Measurements from ENCODE around the gene CHMP5. TPM values are rescaled to one million over a fixed set of nuclear protein-coding genes. Genes with fewer than 3 reads are reported as not detected.

Gene CHMP5
- total RNA-seq: 77.8 TPM
- long read RNA-seq, transcript CHMP5-201 (8 exons, 1,477 nt): major isoform, 140 of 150 reads
- long read RNA-seq, partial matches to known transcripts: 5 of 150 reads
- long read RNA-seq, other reads (novel, unspliced or antisense): 5 of 150 reads

DNA sequence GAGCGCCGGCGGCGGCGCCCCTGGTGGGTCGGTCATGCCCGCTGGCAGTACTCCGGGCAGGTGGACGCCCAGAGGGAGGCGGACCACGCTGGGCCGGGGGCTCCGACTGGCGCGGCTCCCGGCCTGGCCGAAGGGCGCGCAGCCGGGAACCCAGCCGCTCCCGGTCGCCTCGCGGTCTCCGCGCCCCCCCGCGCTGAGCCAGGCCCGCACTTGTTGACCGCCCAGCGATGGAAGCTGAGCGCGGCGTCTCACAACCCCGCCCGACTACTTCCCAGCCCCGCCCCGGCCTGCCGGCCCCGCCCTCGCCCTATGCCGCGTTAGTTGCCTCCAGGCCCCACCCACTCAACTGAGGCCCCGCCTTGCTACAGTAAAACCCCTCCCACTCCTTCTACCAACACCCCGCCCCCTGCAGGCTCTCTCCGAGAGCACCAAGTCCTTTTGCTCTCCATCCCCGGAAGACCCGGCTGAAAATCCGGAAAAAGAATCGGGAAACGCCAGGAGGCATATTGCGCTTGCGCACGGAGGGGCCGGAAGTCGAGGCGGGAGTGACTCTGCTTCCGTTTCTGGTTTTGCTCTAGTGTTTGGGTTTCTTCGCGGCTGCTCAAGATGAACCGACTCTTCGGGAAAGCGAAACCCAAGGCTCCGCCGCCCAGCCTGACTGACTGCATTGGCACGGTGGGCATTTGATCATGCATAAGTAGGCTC lies at the start of gene CHMP5, which contains the start of gene BAG1:
Gene CHMP5, plus strand, starts transcription at position 577 of the 705 bp plus-strand sequence. Its CDS starts 30 bp downstream, at position 607.
Gene BAG1, minus strand, starts transcription at position 236 of the 705 bp plus-strand sequence.
- peaks cover 21% of the 10 kb centered on the region for H3K4me1 ChIP-seq
- H3K27me3 ChIP-seq: no peaks in the 10 kb centered on the region
- peaks cover 60% of the 10 kb centered on the region for H3K36me3 ChIP-seq
- intact Hi-C loops (cut with DNase I): no loop called here
- H3K9me3 ChIP-seq: no peaks in the 10 kb centered on the region
- peak; percentile 99 for ATAC-seq
- peak within 1 kb of the TSS; percentile 90 for H3K27ac ChIP-seq
- TF ChIP-seq, protein P1, sequence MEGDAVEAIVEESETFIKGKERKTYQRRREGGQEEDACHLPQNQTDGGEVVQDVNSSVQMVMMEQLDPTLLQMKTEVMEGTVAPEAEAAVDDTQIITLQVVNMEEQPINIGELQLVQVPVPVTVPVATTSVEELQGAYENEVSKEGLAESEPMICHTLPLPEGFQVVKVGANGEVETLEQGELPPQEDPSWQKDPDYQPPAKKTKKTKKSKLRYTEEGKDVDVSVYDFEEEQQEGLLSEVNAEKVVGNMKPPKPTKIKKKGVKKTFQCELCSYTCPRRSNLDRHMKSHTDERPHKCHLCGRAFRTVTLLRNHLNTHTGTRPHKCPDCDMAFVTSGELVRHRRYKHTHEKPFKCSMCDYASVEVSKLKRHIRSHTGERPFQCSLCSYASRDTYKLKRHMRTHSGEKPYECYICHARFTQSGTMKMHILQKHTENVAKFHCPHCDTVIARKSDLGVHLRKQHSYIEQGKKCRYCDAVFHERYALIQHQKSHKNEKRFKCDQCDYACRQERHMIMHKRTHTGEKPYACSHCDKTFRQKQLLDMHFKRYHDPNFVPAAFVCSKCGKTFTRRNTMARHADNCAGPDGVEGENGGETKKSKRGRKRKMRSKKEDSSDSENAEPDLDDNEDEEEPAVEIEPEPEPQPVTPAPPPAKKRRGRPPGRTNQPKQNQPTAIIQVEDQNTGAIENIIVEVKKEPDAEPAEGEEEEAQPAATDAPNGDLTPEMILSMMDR (IDR thresholded peaks at IDR 0.05): peak; percentile 10
- DNase-seq: peak; percentile 100
- H3K4me3 ChIP-seq: peak within 1 kb of the TSS; percentile 85

DNA sequence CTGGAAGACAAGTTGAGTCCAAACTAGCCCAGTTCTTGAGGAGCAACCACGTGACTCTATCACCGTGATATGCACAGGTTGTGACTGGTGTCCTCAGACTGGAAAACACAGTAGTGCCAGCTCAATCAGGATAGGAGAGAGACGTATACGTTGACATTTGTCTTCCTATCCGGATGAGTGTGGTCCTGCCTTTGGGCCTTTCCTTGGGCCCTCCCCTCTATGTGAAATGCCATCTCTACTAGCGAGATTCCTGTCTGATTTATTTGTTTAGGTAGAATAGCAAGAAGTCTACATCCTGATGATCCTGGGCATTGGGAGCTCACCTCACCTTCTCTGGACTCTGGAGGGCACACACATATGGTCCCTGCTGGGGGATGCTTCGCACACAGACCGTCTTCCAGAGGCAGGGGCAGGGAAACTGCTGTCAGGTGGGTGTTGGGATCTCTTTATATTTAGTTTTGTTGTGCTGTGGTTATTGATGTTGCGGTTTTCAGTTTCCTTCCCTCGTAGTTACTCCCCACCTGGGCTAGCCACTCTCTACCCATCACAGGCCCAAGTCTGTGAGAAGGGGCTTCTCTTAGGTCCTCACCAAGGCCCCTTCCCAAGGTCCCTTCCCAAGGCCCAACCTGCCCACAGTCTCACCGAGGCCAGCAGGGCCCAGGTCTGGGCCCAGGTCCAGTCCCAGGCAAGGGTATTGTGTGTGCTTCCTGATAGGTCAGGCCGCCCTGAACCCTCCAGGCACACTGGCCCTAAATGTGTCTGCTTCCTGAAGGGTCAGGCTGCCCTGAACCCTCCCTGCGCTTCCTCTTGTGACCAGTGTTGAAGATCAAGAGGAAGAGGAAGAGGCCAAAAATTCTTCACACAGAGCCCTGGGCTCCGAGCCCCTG lies 43.9 kb upstream of the CHMP5 start:
- intact Hi-C loops (cut with DNase I): no loop called here
- Histone ChIP-seq H3K27ac (no peak overlapping the region), H3K36me3 (no peaks in the 10 kb centered on the region), H3K27me3 (no peaks in the 10 kb centered on the region), H3K4me3 (no peak overlapping the region), H3K4me1 (peaks cover 6% of the 10 kb centered on the region), H3K9me3 (no peaks in the 10 kb centered on the region)
- DNase-seq (no peak), ATAC-seq (peak; percentile 74)
- TF ChIP-seq, protein P1 (IDR thresholded peaks at IDR 0.05): no peak

DNA sequence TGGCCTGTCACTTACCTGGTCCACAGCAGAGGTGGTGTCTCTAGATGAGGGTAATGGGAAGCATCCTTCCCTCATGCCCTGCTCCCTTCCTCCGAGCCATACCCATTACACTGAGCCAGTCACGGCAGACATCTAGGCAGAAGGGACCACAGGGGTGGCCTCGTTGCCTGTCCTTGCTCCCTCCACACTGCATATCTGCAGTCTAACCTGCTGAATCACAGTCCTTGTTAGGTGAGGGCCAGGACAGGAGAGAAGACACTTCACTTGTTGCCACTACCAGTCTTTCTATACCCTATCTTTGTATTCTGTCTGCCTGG lies 43.3 kb upstream of the CHMP5 start:
- intact Hi-C loops (cut with DNase I): no loop called here
- Histone ChIP-seq H3K4me3 (no peak overlapping the region), H3K9me3 (no peaks in the 10 kb centered on the region), H3K27ac (no peak overlapping the region), H3K4me1 (peaks cover 9% of the 10 kb centered on the region), H3K27me3 (no peaks in the 10 kb centered on the region), H3K36me3 (no peaks in the 10 kb centered on the region)
- no peak for ATAC-seq
- TF ChIP-seq, protein P1 (IDR thresholded peaks at IDR 0.05): no peak
- no peak for DNase-seq

DNA sequence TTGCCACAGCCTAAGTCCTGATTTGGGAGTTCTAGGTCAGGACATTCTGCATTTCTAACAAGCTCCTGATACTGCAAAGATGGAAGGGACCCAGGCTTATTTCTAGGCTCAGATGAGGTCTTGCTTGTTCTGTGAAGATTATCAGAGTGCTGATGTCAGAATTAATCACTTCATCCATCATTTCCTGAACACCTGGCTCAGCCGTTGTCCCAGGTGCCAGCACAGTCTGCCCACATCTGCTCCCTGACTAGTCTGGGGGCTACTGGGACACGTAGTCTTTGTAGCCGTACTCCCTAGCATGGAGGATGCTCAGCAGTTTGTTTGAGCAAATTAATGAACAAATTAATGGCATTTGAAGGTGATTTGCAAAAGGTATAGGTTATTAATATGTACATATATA lies 42.8 kb upstream of the CHMP5 start:
- TF ChIP-seq, protein P1 (IDR thresholded peaks at IDR 0.05): no peak
- Histone ChIP-seq H3K27me3 (no peaks in the 10 kb centered on the region), H3K4me3 (no peak overlapping the region), H3K27ac (no peak overlapping the region), H3K4me1 (peaks cover 9% of the 10 kb centered on the region), H3K9me3 (no peaks in the 10 kb centered on the region), H3K36me3 (no peaks in the 10 kb centered on the region)
- intact Hi-C loops (cut with DNase I): no loop called here
- DNase-seq (no peak), ATAC-seq (no peak)

DNA sequence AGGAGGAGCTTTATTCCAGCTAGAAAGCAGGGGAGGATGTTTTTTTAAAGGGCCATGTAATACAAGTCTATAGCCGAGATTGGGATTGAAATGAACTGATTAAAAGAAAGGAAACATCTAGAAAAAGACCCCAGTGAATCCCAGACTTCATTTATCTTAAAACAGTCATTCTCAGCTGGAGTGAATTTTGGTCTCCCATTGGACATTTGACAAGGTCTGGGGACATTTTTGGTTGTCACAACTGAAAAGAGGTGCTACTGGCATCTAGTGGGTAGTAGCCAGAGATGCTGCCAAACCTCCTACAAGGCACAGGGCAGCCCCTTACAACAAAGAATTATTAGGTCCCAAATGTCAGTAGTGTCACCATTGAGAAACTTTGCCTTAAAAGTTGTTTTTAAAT lies 41.2 kb upstream of the CHMP5 start:
- Histone ChIP-seq H3K9me3 (no peaks in the 10 kb centered on the region), H3K36me3 (no peaks in the 10 kb centered on the region), H3K27me3 (no peaks in the 10 kb centered on the region), H3K27ac (no peak overlapping the region), H3K4me1 (peaks cover 9% of the 10 kb centered on the region), H3K4me3 (no peak overlapping the region)
- no peak for ATAC-seq
- TF ChIP-seq, protein P1 (IDR thresholded peaks at IDR 0.05): no peak
- no peak for DNase-seq
- intact Hi-C loops (cut with DNase I): no loop called here

Data from upper lobe of right lung (tissue), 1 donor.